NCI-H526 (cell line): ENCODE data around the gene C1orf94.
A peak's percentile ranks its signal among the peaks of the same experiment; 100 is the strongest.
"Not testable (repeated sequence)": the region's sequence is repeated elsewhere in the genome, so short reads cannot be mapped to it uniquely, and the experiment has no call there.

ENCODE experiments used
- DNase-seq, 2 experiments: peaks; one replicate each; lab custom pipeline; 2025; lab: John Stamatoyannopoulos, UW

Gene C1orf94

GRCh38 chr1:34164771-34165391, 11.8 kb upstream of the C1orf94 start, which contains the start of gene CSMD2:
Gene CSMD2, minus strand, starts transcription at chr1:34165230. Its CDS starts 133 bp downstream, at chr1:34165097.
- peak; percentile 42 to 88 for DNase-seq

DNA sequence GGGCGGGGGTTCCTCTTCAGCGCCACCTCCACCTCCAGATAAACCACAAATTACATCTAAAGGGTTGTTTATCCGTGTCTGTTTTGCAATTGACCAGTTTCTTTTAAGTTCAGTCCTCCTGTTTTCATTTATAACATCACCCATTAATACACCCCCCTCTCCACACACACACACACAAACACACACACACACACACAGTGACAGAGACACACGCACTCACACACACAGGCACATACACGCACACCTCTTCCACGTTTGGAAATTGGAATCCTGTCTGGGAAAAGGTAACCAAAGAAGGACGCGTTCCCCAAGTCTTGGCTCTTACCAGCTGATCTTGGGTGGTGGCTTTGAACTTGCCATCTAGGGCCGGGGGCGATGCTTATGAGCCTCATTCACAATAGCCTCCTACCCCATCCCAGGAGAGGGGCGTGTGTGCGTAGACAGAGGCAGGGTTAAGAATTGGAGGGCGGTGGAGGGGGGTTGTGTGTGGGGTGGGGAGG, 11.2 kb upstream of the C1orf94 start:
- DNase-seq, result peak; percentile 34 to 47

- DNase-seq, result peak in 1 of 2 experiments; percentile 24
These were observed 10.5 kb upstream of the C1orf94 start for GRCh38 chr1:34166191-34166624.

DNA sequence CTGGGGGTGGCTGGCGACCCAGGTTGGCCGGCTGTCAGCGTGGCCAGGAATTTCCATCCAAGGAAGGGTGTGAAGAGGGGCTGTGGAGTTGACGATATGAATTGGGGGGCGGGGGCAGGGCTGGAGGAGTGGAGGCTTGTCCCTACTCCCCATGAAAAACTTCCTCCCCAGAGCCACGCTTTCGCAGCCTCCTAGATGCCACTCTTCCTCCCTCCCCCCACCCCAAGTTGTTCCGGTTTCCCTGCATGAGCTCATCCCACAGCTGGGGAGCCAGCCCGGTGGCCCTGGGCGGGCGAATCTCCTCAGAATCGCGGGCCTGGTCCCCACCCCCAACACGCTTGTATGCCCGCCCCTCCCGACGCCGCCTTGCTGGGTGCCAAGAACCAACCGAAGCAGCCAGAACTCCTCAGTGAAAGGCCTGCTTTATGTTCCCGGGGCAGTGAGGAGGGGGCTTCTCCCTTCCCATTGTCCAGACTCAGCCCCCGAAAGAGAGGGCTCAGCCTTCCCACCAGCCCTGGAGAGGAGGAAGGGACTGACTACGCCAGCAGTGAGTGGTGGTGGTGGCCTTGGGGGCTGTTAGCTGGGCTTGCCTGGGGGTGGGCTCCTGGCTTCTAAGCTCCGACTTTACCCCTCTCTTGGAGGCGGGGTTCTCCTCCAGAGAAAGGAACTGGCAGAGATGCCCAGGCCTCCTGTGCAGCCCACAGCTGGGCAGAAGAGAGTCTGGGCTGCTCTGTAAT, 9.9 kb upstream of the C1orf94 start:
- no peak for DNase-seq

DNA sequence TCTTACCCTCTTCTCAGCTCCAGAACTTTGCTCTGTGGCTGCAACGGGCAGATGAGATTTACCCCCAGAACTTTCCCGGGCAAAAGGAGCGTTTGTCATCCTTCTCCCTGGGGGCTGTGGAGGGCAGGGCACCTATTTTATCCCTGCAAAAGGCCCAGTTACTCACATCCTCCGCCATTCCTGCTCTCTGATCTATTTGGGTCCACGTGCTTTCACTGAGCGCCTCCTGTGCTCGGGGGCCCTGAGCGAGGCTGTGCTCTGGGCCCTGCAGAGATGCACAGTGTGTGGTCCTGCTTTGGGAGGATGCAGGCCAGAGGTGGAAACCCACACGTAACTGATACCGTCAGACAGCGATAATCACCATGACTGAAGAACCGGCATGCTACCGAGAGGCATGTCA, 9.3 kb upstream of the C1orf94 start:
- DNase-seq, result no peak

- DNase-seq, result no peak
These were observed 963 bp upstream of the C1orf94 start for GRCh38 chr1:34175744-34176143.

- DNase-seq, result no peak
These were observed 1.4 kb downstream of the C1orf94 start for GRCh38 chr1:34178072-34178471.

- not testable (repeated sequence) for DNase-seq
These were observed 6.7 kb downstream of the C1orf94 start for GRCh38 chr1:34183381-34183780.

DNA sequence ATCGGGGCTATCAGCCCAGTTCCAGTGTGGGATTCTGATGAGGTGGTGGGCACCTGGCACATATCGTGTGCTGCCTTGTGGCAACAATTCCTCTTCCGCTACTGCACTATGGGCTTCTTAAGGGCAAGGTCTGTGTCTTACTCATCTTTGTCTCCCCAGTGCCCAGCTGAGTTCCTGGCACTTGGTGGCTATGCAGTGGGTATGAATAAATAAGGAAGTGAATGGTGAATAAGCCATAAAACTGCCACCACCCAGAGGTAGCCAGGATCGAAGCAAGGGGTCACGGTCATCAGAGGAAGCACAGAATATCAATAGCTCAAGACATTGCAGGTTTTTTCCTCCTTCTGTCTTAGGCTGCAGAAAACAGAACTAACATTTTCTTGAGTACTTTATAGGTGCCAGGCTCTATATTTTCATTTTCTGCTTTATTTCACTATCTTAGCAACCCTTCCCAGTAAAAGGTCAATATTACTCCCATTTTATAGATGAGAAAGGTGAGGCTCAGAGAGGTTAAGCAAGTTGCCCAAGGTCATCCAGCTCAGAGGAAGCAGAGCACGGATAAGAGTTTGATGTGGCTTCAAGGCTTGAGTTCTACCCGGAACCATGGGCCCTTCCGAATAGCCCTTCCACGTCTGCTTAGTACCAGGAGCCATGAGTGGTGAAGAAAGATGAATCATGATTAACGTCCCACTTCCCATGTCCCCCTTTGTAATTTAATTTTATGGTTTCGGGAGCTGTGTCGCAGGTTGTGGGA, 10.2 kb downstream of the C1orf94 start:
- DNase-seq, result no peak

GRCh38 chr1:34188418-34188817, 11.7 kb downstream of the C1orf94 start:
- peak; percentile 81 to 90 for DNase-seq

DNA sequence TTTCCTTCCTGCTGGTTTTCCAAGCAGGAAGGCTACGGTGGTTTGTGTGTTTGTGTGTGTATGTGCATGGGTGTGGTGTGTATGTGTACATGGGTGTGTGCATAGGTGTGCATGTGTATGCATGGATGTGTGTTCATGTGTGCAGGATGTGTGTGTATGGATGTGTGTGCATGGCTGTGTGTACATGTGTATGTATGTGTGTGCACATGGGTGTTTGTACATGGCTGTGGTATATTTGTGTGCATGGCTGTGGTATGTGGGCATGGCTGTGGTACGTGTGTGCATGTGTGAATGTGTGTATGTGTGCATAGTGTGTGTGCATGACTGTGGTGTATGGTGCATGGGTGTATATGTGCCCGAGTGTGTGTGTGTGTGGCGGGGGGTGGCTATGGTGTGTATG, 12.3 kb downstream of the C1orf94 start:
- no peak for DNase-seq

DNA sequence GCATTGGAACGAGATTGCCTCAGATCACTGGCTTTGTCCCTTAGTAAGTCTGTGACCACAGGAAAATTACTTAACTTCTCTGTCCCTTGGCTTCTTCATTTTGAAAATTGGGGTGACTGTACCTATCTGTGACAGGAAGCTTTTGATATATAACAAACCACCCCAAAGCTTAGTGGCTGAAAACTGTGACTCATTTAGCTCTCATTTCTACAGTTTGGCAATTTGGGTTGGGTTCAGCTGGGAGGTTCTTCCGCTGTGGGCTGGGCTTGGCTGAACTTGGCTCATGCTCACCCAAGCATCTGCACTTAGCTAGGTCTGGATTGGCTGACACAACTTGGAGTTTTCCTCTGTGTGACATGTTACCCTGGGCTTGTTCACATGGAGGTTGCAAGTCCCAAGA, 14.0 kb downstream of the C1orf94 start:
- no peak for DNase-seq

- DNase-seq, result no peak
These were observed 15.9 kb downstream of the C1orf94 start for GRCh38 chr1:34192621-34193020.

DNA sequence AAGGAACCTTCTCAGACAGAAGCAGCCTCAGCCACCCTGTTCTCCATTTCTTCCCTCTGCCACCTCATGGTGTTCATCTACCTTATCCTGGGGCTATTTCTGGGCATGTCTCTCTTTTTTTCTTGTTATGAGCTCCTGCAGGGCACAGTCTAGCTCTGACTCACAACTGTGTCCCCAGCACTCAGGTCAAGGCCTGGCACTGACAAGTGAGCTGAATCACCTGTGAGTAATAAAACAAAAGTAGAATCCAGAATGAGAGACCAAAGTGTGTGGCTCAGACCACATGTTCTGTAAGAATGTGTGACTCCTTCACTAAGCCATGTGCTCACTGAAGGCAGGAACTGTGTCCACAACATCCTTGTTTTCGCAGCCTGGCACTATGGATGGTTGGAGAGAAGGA, 23.2 kb downstream of the C1orf94 start:
- no peak for DNase-seq

DNA sequence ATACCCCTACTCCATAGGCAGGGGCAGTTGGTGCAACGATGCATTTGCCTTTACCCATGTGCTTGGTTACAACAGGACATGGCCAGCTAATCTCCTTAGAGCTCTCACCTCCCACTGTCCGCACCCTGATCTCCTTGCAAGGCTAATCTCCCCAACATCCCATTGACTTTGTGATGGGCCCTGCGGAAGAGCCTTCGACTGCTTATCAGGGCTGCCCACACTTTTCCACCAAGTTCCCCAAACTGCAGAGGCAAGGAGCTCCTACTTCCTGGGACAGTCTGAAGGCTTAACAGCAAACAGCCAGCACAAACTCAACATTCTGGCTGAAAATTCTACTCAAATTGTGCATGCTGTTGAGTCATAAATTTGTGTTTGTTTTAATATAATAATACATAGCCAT, 36.0 kb downstream of the C1orf94 start:
- no peak for DNase-seq

- peak; percentile 64 to 77 for DNase-seq
These were observed 37.2 kb downstream of the C1orf94 start for GRCh38 chr1:34213956-34214355.

DNA sequence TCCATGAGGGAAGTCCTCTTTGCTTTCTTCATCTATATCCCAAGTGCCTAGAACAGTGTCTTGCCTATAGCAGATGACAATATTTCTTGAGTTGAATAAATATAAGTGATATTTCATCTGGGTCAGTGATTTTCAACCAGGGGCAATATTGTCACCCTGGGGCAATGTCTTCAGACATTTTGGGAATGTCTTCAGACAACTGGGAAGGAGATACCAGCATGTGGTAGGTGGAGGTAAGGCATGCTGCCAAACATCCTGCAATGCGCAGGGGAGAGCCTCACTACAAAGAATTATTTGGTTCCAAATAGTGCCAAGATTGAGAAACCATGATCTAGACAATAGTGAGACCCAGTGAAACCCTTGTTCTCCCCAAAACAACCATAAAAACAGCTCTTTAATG, 54.7 kb downstream of the C1orf94 start:
- DNase-seq, result no peak

DNA sequence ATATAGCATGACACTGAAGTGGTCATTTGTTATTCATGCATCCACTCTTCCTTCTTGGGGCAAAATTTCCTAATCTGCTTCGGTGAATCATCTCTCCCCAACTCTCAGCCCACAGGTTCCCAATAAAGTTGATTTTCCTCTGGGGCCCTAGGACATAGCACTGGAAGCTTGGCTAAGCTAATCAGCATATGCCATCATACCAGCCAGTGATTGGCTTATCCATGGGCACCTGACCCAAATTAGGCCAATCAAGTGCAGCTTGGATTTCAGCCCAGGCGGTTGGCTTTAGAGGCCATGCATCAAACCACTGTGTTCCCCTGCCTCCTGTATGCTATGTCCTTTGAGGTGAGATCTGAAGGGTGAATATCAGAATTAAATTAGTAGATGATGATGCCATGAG, 58.9 kb downstream of the C1orf94 start:
- no peak for DNase-seq

DNA sequence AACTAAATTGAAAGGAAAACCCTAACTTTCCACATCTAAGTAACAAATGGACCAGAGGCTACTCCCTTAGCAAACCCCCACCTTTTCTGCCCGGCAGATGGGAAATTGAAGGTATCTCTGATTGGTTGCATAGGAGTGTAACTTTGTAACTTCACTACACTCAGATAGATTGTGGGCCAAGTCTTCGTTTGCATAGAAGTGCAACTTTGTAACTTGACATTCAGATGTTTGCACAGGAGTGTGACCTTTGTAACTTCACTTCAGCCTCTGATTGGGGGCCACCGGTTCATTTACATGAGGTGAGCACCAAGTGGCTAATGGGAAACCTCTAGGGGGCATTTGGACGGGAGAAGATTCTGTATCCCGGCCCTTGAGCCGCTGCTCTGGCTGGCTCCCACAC, 59.4 kb downstream of the C1orf94 start:
- DNase-seq, result no peak

DNA sequence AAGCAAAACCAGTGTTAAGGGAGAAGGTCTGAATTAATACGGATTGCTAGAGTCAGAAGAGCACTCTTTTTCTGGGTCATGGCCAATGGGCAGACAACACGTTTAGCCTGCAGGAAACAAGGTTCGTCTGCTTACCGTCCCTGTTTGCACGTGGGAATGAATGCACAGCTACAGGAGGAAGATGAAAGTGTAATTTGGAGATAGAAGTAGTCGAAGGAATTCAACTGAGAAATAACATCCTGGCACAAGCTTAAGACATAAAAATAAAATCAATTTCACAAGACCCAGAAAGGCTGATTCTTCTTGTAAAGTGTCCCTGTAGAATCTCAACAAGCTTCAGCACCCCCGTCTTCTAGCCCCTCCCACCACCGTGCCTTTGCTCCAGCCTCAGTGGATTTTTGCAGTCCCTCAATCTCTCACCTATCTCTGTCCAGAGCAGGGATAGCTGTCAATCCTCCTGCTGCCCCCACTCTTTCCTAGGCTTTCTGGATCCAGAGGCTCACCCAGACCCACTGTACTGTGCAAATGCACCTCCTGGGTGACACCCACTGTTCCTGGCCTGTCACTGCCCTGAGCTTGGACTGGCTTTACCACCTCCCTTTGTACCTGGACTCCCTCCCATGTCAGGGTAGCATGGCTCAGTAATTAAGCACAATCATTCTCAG, 60.6 kb downstream of the C1orf94 start:
- DNase-seq, result no peak

GRCh38 chr1:34245967-34246366, 69.3 kb downstream of the C1orf94 start:
- no peak for DNase-seq

- DNase-seq, result no peak
These were observed 73.6 kb downstream of the C1orf94 start for GRCh38 chr1:34250342-34250741.
